HG02981 (cell line): Measurements from ENCODE around the gene JCHAIN.
"Not testable (repeated sequence)": the region's sequence is repeated elsewhere in the genome, so short reads cannot be mapped to it uniquely, and the experiment has no call there.

ENCODE experiments used
- ATAC-seq: cut with Tn5 transposase; IDR thresholded peaks from one replicate; pipeline ENCODE4 v1.9.1; 2021; ENCODE audit warnings: mild to moderate bottlenecking, moderate library complexity; ENCODE audit not compliant: unreplicated experiment

The JCHAIN gene

DNA sequence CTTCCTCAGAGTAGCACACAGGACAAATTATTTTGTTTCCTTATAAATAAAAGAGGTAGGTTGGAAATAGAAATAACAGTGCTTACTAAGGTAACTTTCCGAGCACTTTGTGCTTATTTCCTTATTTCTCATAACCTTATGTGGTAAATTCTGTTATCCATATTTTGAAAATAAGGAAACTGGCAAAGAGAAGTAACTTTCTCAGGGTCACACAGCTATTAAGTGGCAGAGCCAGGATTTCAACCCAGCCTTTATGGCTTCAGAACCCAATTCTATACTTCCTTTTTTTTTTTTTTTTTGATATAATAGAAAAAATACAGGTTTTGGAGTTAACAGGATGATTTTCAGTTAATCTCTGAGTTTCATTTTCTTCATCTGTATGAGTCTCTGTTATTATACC is 25.4 kb upstream of the JCHAIN start:
- ATAC-seq = no peak

DNA sequence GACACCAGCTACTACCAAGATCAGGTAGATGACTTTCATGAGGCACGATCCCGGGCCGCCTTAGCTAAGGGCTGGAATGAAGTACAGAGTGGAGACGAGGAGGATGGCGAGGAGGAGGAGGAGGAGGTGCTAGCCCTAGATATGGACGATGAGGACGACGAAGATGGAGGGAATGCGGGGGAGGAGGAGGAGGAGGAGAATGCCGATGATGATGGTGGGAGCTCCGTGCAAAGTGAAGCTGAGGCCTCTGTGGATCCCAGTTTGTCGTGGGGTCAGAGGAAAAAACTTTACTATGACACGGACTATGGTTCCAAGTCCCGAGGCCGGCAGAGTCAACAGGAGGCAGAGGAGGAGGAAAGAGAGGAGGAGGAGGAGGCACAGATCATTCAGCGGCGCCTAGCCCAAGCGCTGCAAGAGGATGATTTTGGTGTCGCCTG is 22.5 kb upstream of the JCHAIN start:
- peak; percentile 1 for ATAC-seq

DNA sequence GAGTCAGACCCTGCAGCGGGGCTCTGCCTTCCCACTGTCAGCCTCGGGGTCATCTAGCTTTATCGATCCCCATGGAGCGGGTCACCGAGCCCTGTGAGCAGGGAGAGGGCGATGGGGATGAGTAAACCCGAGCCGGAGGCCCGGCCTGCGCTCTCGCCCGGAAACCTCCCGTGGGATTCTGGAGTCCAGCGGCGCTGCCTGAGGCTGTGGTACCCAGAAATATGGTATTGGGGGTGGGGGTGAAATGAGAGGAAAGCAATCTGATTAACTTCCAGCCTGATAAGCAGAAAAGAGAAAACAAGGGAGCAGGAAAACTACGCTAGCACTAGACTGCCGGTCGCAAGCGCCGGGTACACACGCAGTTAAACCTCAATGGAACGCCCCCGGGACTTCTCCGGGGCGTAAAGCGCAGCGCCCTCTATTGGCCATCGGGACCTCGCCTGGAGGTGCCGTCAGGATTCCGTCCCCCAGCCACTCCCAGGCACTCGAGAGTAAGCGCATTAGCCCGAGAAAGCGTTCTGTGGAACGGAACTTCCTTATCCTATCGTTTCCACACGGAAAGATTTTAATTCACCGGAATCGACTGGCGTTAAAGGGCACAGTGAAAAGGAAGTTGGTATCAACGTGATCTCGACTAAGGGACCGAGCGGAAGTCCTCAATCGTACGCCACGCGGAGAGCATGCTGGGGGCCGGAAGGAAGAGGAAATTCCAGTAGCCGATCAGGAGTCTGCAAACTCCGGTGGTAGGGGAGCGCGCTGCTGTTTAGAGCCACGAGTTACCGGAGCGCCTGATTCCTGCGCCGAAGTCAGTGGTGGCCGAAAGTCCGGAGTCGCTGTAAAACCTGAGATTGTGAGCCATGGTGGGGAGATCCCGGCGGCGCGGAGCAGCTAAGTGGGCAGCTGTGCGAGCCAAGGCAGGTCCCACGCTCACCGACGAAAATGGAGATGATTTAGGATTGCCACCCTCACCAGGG is 21.8 kb upstream of the JCHAIN start, which contains the start of gene UTP3:
Gene UTP3 (plus strand): TSS at position 712 of the 974 bp plus-strand sequence. CDS start 146 bp downstream, at position 858.
- peak; percentile 93 for ATAC-seq

DNA sequence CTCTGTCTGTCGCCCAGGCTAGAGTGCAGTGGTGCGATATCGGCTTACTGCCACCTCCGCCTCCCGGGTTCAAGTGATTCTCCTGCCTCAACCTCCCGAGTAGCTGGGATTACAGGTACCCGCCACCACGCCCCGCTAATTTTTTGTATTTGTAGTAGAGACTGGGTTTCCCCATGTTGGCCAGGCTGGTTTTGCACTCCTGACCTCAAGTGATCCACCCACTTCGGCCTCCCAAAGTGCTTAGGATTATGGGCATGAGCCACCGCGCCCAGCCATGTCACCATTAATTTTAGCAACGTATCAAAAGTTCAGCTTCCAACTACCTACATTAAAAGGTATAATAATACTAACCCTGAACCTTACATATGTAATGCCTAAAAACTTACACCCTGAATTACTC is 21.1 kb upstream of the JCHAIN start:
- ATAC-seq = no peak

DNA sequence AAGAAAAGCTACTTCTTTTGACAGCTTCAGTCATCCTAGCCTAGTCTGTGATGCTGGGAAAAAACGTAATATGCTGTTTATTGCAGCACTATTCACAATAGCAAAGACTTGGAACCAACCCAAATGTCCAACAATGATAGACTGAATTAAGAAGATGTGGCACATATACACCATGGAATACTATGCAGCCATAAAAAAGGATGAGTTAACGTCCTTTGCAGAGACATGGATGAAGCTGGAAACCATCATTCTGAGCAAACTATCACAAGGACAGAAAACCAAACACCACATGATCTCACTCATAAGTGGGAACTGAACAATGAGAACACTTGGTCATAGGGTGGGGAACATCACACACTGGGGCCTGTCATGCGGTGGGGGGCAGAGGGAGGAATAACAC is 15.8 kb upstream of the JCHAIN start:
- not testable (repeated sequence) for ATAC-seq

DNA sequence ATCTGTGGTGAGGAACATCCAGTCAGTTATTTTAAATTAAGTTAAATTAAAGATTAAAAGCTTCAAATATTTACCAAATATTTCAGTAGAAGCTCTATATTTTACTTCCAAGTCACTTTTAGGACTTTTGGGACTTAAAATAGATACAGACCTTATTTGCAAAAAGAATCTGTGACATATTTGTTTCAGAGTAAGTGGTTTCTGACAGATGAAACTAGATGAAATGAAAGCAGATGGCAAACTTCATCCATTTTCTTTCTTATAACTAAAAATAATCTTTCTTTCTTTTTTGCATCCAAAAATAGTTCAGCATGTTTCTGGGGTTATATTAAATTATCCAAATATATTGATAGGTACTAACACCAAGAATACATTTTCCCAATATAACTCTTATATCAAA is 15.4 kb upstream of the JCHAIN start:
- peak; percentile 42 for ATAC-seq

DNA sequence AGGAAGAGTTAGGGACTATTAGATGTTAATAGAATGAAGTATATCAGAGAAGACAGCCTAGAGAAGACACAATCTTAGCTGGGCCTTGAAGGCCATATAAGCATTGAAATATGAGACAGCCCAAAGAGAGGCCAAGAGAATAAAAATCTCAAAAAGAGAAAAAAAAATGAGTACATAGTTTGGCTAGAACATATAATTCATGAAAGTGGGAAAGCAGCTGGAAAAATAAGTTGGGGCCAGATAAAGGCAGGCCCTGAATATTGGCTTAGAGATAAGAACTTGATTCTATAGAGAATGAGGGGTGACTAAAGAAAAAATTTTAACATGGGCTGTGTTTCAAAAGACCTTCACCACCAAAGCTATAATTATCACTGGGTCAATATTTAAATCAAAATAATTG is 14.6 kb upstream of the JCHAIN start:
- ATAC-seq = no peak

DNA sequence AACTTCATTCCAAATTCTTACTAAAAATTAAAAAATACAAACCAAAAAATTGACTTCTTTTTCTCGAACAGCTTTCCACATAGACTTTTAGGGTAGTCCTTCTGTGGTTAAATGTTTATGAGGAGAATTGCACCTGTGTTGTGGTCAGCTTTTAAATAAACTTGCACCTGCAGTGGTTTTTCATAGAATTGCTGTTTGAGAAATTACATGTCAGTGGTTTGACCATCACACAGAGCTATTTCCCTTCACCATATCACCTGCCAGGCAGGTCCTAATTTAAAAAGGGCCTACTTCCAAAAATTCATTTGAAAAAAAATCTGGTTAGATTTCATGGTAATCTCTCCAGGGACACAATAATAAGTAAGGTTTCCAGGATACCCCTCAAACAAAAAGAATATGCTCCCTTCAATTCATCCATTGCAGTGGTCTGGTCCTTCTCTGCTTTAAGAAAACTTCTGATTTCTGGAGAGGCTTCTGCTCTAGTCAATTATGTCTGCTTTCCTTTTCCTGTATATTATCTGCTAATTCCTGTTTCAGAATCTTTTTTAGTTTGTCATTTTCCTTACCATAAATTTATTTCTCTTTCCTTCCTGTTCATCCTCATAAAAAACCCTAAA is 12.2 kb upstream of the JCHAIN start:
- peak; percentile 63 for ATAC-seq

DNA sequence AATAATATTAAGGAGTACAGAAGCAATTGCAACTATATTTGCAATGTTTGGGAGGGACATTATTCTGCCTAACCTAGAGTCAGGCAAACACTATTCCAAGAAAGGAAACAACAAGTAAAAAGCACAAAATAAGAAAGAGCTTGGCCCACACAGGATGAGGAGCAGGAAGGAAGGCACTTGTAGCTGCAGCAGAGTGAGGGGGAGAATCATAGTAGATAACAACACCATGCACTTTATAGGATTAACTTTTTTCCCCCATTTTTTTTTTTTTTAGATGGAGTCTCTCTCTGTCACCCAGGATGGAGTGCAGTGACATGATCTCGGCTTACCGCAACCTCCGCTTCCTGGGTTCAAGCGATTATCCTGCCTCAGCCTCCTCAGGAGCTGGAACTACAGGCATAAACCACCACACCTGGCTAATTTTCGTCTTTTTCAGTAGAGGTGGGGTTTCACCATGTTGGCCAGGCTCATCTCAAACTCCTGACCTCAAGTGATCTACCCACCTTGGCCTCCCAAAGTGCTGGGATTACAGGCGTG is 10.3 kb upstream of the JCHAIN start:
- ATAC-seq = no peak

DNA sequence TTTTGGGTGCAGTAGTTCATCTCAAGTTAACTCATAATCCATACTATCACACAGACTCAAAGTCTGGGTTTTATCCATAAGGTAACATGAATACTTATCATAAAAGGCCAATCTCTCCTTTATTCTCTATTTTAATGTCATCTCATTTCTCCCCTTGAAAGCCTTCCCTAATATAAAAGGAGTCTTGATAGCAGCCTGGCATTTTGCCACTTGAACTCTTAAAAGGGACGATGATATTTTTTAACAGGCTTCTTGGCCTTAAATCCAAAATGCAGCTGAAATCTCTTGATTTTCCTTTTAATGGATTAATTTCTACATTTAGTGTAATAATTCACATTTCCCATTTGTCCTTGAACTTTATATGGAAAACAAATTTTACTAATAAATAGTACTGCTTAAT is 8.4 kb upstream of the JCHAIN start:
- ATAC-seq = no peak

DNA sequence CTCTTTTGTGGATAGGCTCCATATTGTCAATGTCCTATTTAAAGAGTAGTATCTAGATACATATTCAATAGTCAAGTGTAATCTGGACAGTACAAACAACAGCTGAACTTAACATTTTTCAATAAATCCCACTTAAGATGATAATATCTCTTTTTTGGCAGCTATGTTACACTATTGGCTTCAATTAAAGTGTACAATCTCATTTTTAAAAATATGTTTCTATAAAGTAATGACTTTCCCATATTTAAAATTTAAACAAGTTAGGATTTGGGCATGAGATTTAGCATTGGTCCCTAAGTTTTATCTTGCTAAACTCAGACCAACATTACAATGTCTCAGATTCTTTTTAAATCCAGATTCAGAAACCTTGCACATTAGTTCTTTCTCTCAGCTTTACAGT is 7.9 kb upstream of the JCHAIN start:
- ATAC-seq = no peak

DNA sequence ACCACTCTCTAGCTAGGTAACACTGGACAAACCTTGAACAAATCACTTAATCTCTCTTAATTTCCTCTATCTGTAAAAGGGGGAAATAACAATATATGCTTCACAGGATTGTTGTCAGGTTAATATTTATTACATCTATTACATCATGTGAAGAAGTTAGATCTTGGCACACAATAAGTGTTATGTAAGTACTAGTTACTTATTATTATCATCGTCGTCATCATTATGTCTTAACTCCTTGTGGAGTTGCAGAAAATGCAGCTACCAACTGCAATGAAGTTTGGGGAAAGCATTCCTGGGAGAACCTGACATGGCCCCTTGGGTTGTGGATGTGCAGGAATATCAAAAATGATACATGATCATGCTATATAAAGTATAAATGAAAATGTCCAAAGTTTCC is 4.8 kb upstream of the JCHAIN start:
- no peak for ATAC-seq

DNA sequence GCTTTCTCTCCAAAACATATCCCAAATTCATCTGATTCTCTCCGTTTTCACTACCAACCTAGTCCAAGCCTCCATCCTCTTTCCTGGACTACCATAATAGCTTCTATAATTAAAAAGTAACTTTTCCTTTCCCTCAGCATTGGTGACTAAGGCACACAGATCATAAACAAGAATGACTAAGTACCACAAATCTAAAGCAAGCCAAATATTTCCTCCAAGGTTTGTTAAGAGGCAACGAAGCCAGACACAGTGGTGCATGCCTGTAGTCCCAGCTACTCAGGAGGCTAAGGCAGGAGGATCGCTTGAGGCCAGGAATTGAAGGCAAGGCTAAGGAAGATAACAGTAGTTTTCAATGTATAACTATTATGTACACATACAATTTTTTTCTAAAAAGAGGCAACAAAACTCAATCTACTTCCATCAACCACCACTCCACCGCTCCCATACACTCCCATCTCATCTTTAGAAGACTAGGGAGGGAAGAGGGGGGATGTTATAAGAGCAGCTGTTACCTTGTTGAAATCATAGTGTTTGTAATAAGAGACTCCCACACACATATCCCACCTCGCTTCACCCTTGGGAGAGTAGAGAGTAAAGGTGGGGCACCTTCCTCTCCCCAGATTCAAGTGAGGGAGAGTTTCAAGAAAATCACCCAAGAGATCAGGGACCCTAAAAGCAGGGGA is 4.2 kb upstream of the JCHAIN start:
- no peak for ATAC-seq

DNA sequence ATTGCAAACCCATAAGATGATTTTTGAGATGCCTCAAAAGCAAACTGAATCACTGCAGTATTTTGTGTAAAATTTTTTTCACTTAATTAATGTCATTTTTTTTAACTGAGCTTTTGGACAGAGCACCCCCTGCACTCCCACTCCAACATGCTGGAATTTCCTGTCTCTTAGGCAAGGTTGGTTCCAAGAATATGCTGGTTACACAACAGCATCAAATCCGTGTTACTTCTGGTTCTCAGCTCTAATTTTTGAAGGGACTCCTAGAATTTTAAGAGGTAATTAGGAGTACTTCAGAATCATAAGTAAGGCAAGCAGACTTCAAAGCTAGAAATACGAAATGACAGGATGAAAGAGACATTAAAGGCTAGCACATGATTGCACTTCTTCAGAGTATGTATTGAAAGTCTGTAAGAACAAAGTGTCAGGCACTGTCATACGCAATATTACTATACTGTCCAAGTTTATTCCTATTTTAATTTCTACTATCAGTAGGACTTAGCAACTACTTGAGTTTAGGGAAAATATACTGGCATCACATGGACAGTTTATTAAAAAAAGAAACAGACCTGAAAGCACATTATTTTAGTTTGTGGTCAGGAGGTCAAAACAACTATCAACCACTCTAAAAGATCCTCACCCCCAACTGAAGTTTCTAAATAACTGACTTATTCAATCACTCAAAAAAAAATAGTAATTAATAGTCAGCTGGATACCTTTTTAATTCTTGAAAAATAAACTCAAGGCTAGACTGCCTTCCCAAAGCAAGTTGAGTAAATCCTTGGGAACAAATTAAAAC is 1.6 kb upstream of the JCHAIN start:
- peak; percentile 54 for ATAC-seq

DNA sequence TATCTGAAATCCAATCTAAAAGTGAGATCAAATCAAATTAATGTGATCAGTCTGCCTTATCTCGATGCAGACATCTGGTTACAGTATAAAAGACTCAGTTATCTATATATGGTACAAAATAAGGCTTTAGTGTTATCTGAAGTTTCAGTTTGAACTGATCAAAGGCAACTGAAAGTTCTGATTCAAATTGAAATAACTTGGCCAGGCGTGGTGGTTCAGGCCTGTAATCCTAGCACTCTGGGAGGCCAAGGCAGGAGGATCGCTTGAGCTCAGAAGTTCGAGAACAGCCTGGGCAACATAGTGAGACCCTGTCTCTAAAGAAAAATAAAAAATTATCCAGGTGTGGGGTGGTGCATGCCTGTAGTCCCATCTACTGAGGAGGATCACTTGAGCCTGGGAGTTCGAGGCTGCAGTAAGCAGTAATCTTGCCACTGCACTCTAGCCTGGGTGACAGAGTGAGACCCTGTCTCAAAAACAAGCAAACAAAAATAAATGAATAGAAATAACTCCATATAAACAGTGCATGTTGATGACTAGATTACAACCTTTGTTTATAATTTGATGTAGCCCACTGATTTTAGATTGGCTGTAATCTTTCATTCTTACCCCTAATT is 4.9 kb downstream of the JCHAIN start:
- ATAC-seq = peak; percentile 82

DNA sequence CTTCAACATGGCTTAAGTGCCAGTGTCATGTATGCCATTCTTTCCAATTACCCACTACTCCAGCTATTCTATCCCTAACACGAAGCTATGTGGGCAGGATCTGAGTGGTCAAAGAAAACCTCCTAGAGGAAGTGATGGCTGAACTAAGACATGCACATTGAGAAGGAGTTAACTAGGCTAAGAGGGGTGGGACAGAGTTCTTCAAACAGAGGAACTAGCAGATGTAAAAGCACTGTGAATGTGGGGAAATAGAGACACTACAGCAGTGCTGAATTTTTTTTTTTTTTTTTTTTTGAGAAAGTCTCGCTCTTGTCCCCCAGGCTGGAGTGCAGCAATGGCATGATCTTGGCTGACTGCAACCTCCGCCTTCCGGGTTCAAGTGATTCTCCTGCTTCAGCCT is 6.2 kb downstream of the JCHAIN start:
- ATAC-seq = no peak

DNA sequence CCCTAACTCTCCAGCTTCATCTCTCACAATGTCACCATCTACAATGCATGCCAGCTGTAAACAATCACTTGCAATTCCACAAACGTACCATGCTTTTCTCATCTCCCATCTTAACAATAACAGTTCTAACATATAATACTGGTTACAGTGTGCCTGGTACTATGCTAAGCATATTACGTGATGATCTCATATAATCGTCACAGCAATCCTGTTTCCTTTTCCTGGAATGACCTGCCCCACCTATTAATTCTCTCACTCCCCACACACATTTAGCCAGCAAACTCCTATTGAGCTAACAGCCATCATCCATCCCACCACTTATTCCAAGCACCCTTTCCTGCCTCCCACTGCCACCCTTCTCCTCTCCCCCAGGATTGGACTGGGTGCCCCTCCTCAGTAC is 7.9 kb downstream of the JCHAIN start:
- no peak for ATAC-seq

DNA sequence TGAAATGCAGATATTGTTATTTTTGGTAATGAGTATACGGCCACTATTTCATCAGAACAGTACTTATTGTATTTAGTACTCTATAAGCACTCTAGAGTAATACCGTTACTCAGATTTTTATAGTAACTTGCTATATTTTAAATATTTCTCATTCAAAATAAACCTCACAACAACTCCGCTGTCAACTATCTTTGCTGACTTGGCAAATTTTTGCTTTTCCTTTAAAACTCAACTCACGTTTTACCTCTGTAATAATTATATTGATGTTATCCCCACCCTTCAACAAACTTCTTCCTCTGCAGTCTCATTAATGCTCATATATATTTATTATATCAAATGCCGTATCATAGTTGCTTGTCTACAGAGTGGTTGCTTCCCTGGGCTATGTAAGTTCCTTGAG is 9.0 kb downstream of the JCHAIN start:
- ATAC-seq = no peak

DNA sequence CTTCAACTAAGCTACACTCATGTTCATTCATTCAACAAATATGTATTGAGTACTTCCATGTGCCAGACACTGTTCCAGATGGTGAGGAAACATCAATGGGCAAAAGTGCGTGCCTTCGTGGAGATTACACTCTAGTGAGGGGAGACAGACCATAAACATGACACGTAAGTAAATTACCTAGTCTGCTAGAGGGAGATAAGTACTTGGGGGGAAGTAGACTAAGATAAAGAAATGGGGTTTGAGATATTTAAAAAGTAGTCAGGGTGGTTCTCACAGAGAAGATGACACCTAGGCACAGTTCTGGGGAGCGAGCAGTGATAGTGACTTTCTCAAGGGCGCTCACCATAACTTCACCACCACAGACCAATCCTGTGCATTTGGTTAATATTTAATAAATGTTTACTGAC is 11.7 kb downstream of the JCHAIN start:
- ATAC-seq = peak; percentile 54

DNA sequence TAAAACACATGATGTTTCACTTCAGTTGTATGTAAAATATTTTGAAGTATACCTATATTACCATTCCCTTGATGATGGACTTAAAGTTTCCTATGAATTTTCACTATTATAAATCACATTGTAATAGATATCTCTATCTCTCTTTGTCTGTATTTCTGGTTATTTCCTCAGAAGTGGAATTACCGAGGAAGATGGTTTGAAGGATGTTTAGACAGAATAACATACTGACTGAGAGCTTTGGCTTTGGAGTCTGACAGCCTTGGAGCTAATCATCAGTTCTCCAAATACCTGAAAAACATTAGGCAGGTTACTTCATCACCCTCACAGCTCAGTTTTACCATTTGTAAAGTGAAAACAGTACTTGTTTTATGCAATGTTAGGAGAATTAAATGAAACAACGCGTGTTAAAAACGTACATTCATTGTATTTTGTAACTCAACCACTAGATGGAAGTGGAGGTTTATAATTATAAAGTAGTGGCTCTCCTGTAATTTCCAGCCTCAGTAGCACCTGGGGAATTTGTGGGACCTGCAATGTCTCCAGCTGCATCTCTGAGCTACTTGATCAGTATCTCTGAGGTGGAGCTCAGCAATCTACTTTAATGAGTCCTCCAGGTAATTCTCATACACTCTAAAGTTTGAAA is 14.3 kb downstream of the JCHAIN start:
- no peak for ATAC-seq
